Anterior cingulate cortex (tissue), 58 donors: ENCODE data around the gene UPK3BL2.
"Not testable (repeated sequence)": the region's sequence is repeated elsewhere in the genome, so short reads cannot be mapped to it uniquely, and the experiment has no call there.

Experiments
- DNase-seq, 58 donors: peaks; one replicate each; lab custom pipeline; 2025; lab: John Stamatoyannopoulos, UW

UPK3BL2 gene

GRCh38 chr7:102532127-102532526, 11.4 kb downstream of the UPK3BL2 start:
- DNase-seq: not testable (repeated sequence)

- DNase-seq: not testable (repeated sequence)
These were observed 11.9 kb downstream of the UPK3BL2 start for GRCh38 chr7:102531583-102531982.

- DNase-seq: not testable (repeated sequence)
These were observed 15.4 kb downstream of the UPK3BL2 start for GRCh38 chr7:102527822-102528793.

- not testable (repeated sequence) for DNase-seq
These were observed 16.3 kb downstream of the UPK3BL2 start for GRCh38 chr7:102527182-102527581.

- DNase-seq: not testable (repeated sequence)
These were observed 18.7 kb downstream of the UPK3BL2 start for GRCh38 chr7:102524803-102525202.

- not testable (repeated sequence) for DNase-seq
These were observed 22.7 kb downstream of the UPK3BL2 start for GRCh38 chr7:102520797-102521196.

- not testable (repeated sequence) for DNase-seq
These were observed 25.8 kb downstream of the UPK3BL2 start, which contains the start of gene RASA4B for GRCh38 chr7:102517550-102518147. Gene RASA4B (minus strand): TSS chr7:102517777. CDS start chr7:102517710, 67 bp downstream.

- DNase-seq: not testable (repeated sequence)
These were observed 26.5 kb downstream of the UPK3BL2 start for GRCh38 chr7:102516951-102517350.

- not testable (repeated sequence) for DNase-seq
These were observed 27.6 kb downstream of the UPK3BL2 start for GRCh38 chr7:102515889-102516288.

GRCh38 chr7:102514881-102515721, 28.4 kb downstream of the UPK3BL2 start:
- not testable (repeated sequence) for DNase-seq

GRCh38 chr7:102512642-102513221, 30.8 kb downstream of the UPK3BL2 start:
- not testable (repeated sequence) for DNase-seq

GRCh38 chr7:102511860-102512522, 31.5 kb downstream of the UPK3BL2 start:
- not testable (repeated sequence) for DNase-seq

- not testable (repeated sequence) for DNase-seq
These were observed 32.9 kb downstream of the UPK3BL2 start for GRCh38 chr7:102510575-102510974.

GRCh38 chr7:102507410-102508088, 35.9 kb downstream of the UPK3BL2 start:
- DNase-seq: not testable (repeated sequence)

- DNase-seq: not testable (repeated sequence)
These were observed 38.0 kb downstream of the UPK3BL2 start for GRCh38 chr7:102505298-102506185.

GRCh38 chr7:102503141-102503540, 40.4 kb downstream of the UPK3BL2 start:
- DNase-seq: not testable (repeated sequence)

- DNase-seq: not testable (repeated sequence)
These were observed 45.2 kb downstream of the UPK3BL2 start for GRCh38 chr7:102498321-102498720.

- DNase-seq: not testable (repeated sequence)
These were observed 46.2 kb downstream of the UPK3BL2 start for GRCh38 chr7:102497308-102497707.
